GM12891 (cell line): ENCODE measurements around the gene PITRM1.
A peak's percentile ranks its signal among the peaks of the same experiment; 100 is the strongest.
"Not testable (repeated sequence)": the region's sequence is repeated elsewhere in the genome, so short reads cannot be mapped to it uniquely, and the experiment has no call there.

Experiments used
- DNase-seq: peaks from one replicate; pipeline ENCODE4 v3.0.0; 2011; ENCODE audit warnings: low spot score; ENCODE audit not compliant: insufficient read length
- FAIRE-seq: peaks from 2 replicates; lab custom pipeline; 2011; peaks lifted over from hg19 to GRCh38; lab: Jason Lieb, UNC
- PAX5 ChIP-seq: IDR thresholded peaks from 2 replicates; pipeline ENCODE4 v1.6.1; 2011; ENCODE audit warnings: low read length, moderate library complexity, mild to moderate bottlenecking; ENCODE audit not compliant: insufficient read depth, severe bottlenecking
- POLR2A ChIP-seq: IDR thresholded peaks from 2 replicates; pipeline ENCODE4 v1.6.1; 2011; ENCODE audit warnings: low read depth, low read length, control low read depth
- POLR2AphosphoS5 ChIP-seq: IDR thresholded peaks from 2 replicates; pipeline ENCODE4 v1.6.1; 2011; ENCODE audit warnings: low read depth, low read length, control low read depth
- POU2F2 ChIP-seq: IDR thresholded peaks from 2 replicates; pipeline ENCODE4 v1.6.1; 2011; ENCODE audit warnings: low read depth, mild to moderate bottlenecking, control low read depth, low read length, moderate library complexity
- SPI1 ChIP-seq: IDR thresholded peaks from 2 replicates; pipeline ENCODE4 v1.6.1; 2011; ENCODE audit warnings: low read depth, low read length, control low read depth
- TAF1 ChIP-seq: IDR thresholded peaks from 2 replicates; pipeline ENCODE4 v1.6.1; 2011; ENCODE audit warnings: low read depth, low read length, control low read depth

The PITRM1 gene

DNA sequence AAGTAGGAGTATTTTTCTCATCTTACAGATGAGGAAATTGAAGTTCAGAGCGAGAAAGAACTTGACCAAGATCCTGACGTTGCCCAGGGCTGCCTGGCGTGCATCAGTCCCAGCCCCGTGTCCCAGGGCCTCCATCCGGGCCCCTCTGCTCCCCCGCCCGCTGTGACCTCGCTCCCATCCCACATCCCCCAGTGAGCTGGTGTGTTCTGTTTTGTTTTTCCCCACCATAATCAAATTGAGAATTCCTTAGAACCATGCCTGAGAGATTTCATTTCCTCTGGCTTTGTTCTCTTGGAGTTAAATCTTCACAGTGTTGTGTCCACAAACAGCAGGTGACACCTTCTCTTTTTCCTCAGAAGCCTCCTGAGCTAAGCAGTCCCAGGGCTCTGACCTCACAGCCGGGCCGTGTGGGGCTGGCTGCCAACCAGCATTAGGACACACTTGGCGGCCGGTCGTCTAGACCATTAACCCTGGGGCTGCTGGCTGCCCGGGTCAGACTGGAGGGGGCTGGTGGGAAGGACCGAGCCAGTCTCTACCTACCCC lies 60.9 kb downstream of the PITRM1 start:
- DNase-seq (no peak), FAIRE-seq (no peak)
- no peak for TF ChIP-seq POLR2A
- no peak for TF ChIP-seq PAX5
- no peak for TF ChIP-seq SPI1
- TF ChIP-seq TAF1 = no peak
- TF ChIP-seq POU2F2 = no peak

DNA sequence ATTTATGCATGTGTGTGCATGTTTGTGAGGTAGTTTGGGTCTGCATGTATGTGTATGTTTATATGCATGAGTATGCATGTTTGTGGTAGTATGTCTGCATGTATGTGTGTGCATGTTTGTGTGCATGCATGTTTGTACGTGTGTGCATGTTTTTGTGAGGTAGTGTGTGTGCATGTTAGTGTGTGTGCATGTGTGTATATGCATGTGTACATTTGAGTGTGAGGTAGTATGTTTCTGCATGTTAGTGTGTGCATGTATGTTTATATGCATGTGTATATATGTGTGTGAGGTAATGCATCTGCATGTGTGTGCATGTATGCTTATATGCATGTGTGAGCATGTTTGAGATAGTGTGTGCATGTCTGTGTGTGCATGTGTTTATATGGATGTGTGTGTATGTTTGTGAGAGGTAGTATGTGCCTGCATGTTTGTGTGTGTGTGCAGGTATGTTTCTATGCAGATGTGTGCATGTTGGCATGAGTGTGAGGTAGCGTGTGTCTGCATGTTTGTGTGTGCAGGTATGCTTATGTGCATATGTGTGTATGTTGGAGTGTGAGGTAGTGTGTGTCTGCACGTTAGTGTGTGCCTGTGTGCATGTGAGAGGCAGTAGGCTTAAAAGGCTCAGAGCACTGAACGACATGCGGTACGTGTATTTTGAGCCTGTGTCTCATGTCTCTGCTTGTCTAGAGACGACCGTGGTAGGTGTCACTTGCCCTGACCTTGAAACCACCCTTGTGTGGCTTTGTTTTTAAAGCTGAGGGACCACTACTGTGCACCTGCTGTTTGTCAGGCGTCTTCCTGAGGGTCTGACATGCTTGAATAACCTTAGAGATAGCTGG lies 61.6 kb downstream of the PITRM1 start:
- FAIRE-seq (peak; percentile 87), DNase-seq (no peak)
- no peak for TF ChIP-seq POLR2AphosphoS5
- TF ChIP-seq POLR2A = no peak
- TF ChIP-seq PAX5 = no peak
- no peak for TF ChIP-seq SPI1
- no peak for TF ChIP-seq TAF1
- no peak for TF ChIP-seq POU2F2

- FAIRE-seq (no peak), DNase-seq (no peak)
- TF ChIP-seq POLR2A (no peak), PAX5 (no peak), POU2F2 (no peak), TAF1 (no peak), POLR2AphosphoS5 (no peak), SPI1 (no peak)
Measured at GRCh38 chr10:3109633-3110032, 62.9 kb downstream of the PITRM1 start.

- DNase-seq (no peak), FAIRE-seq (no peak)
- TF ChIP-seq SPI1 = no peak
- TF ChIP-seq POLR2AphosphoS5 = no peak
- no peak for TF ChIP-seq POLR2A
- TF ChIP-seq POU2F2 = no peak
- TF ChIP-seq PAX5 = no peak
- no peak for TF ChIP-seq TAF1
Measured at GRCh38 chr10:3109196-3109595, 63.4 kb downstream of the PITRM1 start.

- TF ChIP-seq SPI1 (no peak), POLR2AphosphoS5 (no peak), TAF1 (no peak), POLR2A (no peak), POU2F2 (no peak), PAX5 (no peak)
- DNase-seq = no peak
- FAIRE-seq = no peak
Measured at GRCh38 chr10:3108575-3109105, 63.9 kb downstream of the PITRM1 start.

GRCh38 chr10:3108033-3108432 lies 64.5 kb downstream of the PITRM1 start:
- no peak for FAIRE-seq
- TF ChIP-seq POLR2A = no peak
- DNase-seq = no peak

DNA sequence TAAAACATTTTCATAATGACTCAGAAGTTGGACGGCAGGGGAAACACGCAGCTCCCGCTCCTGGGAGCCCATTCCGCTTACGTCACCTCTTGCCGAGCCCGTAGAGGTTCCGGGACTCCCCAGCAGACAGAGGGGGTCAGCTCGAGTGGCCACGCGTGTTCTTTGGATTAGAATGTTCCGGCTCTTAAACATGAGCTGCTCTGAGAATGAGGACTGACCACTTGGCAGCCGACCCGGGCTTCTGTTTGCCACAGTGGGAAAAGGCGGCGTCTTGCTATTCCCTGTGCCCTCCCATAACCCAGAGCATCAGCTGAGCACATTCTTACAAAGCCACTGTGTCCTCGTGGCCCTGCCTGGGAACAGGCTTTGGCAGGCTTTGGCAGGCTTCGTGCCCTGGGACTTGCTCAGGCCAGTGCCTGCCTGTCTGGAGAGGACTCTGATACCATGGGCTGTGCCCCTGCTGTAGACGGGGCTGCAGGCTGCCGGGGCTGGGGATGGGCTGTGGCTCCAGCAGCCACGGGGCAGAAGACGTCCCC lies 65.1 kb downstream of the PITRM1 start:
- no peak for DNase-seq

GRCh38 chr10:3106928-3107425 lies 65.6 kb downstream of the PITRM1 start:
- FAIRE-seq (no peak), DNase-seq (no peak)
- TF ChIP-seq TAF1 (no peak), POU2F2 (no peak), PAX5 (no peak), POLR2AphosphoS5 (no peak), POLR2A (no peak), SPI1 (no peak)

More for the DNA sequence above, 65.1 kb downstream of the PITRM1 start:
- FAIRE-seq = no peak
- TF ChIP-seq SPI1 (no peak), POLR2A (no peak), POLR2AphosphoS5 (no peak), TAF1 (no peak), PAX5 (no peak), POU2F2 (no peak)

GRCh38 chr10:3106328-3106727 lies 66.3 kb downstream of the PITRM1 start:
- not testable (repeated sequence) for DNase-seq, FAIRE-seq

DNA sequence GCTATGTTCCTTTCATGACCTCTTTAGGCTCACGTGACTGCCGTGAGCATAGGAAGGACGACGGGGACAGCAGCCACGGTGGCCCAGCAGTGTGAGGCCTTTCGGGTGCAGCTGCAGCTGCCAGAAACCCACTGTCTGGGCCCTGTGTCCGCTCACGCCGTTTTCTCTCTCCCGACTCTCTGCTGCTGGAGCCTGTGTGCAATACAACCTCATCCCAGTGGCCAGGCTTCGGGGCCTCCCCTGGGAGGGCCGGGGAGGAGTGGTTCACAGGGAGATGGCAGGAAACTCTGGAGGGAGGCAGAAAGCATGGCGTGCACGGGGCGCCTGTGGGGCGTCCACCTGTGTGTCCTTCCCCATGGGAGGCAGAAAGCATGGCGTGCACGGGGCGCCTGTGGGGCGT lies 66.7 kb downstream of the PITRM1 start:
- FAIRE-seq = no peak
- no peak for TF ChIP-seq POLR2AphosphoS5
- TF ChIP-seq SPI1 = no peak
- TF ChIP-seq POLR2A = no peak
- TF ChIP-seq TAF1 = no peak
- TF ChIP-seq PAX5 = no peak
- no peak for TF ChIP-seq POU2F2
- DNase-seq = no peak
